ENCODE measurements around the gene HOXD8. TPM values are rescaled to one million over a fixed set of nuclear protein-coding genes. Genes with fewer than 3 reads are reported as not detected.
A peak's percentile ranks its signal among the peaks of the same experiment; 100 is the strongest.

The HOXD8 gene
- total RNA-seq, 1 donor from 2014 or later = not detected

DNA sequence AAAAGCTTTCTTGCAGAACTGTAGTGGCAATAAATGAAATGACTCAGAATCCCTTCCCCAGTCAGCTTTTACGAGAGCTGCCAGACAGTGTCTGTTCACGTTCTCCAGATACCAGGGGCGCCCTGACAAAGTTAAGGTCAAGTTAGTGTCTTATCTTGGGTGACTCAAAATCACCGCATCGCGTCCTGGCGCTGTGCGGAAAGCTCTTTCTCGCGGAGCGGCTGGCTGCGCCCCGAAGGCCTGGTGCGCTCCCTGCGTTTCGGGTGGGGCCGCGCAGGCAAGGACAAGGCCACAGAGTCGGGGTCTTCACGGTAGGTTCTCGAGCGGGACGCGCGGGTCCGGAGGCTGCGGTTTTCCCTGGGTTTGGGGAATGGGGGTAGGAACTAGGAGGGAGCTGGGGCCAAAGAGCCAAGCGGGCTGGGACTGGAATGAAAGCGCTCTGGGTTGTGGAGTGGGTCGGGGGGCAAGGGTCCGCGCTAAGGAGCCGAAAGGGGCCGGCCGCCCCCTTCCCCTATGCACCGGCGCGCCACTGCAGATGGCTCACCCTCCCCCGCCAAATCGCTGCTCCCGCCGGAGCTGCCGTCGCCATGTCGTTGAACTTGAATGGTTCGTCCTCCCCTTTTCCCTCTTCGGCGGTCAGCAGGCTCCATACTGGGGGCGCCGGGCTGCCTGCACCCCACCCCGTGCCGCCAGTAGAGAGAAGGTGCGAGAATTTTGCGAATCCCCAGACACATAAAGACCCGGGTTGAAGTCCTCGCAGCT lies 25.0 kb upstream of the HOXD8 start:
- Mint-ChIP-seq H3K4me1 (ENCODE audit: low read depth) (peaks cover 30% of the 10 kb centered on the region), H3K27me3 (ENCODE audit: low read depth) (peaks cover 79% of the 10 kb centered on the region), H3K36me3 (ENCODE audit: low read depth) (peaks cover 3% of the 10 kb centered on the region), H3K4me3 (ENCODE audit: unreplicated experiment) (peak overlapping the region; percentile 33), H3K27ac (ENCODE audit: unreplicated experiment) (no peak overlapping the region), H3K9me3 (ENCODE audit: low read depth) (no peaks in the 10 kb centered on the region)
- DNase-seq (ENCODE audit: low spot score) = no peak
- TF ChIP-seq, protein P1, sequence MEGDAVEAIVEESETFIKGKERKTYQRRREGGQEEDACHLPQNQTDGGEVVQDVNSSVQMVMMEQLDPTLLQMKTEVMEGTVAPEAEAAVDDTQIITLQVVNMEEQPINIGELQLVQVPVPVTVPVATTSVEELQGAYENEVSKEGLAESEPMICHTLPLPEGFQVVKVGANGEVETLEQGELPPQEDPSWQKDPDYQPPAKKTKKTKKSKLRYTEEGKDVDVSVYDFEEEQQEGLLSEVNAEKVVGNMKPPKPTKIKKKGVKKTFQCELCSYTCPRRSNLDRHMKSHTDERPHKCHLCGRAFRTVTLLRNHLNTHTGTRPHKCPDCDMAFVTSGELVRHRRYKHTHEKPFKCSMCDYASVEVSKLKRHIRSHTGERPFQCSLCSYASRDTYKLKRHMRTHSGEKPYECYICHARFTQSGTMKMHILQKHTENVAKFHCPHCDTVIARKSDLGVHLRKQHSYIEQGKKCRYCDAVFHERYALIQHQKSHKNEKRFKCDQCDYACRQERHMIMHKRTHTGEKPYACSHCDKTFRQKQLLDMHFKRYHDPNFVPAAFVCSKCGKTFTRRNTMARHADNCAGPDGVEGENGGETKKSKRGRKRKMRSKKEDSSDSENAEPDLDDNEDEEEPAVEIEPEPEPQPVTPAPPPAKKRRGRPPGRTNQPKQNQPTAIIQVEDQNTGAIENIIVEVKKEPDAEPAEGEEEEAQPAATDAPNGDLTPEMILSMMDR (IDR thresholded peaks at IDR 0.05) = no peak

DNA sequence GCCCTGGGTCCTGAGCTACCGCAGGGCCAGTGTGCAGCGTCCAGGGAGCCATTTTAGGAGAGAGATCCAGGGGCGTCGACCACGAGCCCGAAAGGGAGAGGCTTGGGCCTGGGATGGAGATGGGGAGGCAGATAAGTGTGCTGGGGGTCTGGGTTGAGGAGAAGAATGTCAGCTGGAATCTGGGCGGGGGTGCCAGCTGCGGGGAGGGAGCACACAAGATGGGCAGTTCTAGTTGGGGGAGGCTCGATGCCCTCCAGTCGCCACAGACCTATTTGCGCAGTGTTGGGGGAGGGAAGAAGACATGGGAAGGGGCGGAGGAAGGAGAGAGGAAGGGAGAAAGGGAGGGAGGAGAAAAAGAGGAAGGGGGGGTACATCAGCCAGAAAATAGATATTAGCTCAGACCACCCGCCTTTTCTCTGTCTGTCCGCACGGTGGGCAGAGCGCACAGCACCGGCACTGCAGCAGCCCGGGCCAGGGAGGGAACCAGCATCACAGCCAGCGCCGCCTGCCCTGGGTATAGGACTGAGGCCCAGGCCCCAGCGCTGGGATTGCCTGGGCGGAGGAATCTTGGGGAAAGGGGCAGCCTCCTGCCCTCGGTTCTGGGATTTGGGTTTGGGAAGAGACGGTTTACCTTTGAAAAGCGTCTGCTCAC lies 24.3 kb upstream of the HOXD8 start:
- TF ChIP-seq, protein P1 (IDR thresholded peaks at IDR 0.05) = no peak
- Mint-ChIP-seq H3K27me3 (ENCODE audit: low read depth) (peaks cover 82% of the 10 kb centered on the region), H3K9me3 (ENCODE audit: low read depth) (no peaks in the 10 kb centered on the region), H3K36me3 (ENCODE audit: low read depth) (peaks cover 3% of the 10 kb centered on the region), H3K4me1 (ENCODE audit: low read depth) (peaks cover 30% of the 10 kb centered on the region), H3K27ac (ENCODE audit: unreplicated experiment) (no peak overlapping the region), H3K4me3 (ENCODE audit: unreplicated experiment) (peak overlapping the region; percentile 33)
- no peak for DNase-seq (ENCODE audit: low spot score)

DNA sequence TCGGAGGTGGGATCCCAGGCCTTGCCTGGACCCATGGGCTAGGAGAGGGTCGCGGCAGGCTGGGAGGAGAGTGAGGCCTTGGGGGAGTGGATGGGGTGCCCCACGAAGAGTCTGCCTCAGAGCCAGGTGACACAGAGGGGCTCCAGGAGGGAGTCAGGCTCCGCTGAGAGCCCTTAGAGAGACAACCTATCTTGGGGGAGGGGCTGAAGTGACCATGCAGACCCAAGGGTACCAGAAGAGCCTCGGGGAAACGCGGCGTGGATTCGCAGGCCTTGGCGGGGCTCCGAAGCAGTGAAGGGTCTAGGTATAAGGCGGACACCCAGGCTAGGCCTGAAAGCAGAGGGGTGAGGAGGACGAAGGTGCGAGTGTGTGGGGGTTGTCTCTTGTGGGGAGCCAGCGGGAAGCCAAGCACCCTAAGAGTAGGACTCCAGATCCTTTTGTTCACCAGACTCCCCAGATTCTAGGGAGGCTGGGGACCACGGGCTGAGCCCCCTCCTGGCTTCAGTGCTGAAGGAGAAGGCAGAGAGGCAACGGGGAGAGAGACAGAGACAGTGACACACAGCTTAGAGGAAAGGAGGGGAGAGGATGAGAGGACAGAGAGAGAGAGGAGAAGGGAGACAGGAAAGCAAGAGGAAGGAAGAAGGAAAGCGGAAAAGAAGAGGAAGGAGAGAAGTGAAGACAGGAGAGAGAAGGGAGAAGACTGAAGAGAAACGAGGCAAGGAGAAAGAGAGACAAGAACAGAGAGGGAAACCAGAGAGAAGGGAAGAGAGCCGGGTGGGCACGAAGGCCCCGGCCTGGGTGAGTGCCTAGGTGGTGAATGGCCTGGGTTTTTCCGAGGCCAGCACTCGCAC lies 23.6 kb upstream of the HOXD8 start:
- H3K4me1 Mint-ChIP-seq (ENCODE audit: low read depth) = peaks cover 30% of the 10 kb centered on the region
- DNase-seq (ENCODE audit: low spot score) = no peak
- no peak overlapping the region for H3K27ac Mint-ChIP-seq (ENCODE audit: unreplicated experiment)
- peak overlapping the region; percentile 15 for H3K4me3 Mint-ChIP-seq (ENCODE audit: unreplicated experiment)
- peaks cover 3% of the 10 kb centered on the region for H3K36me3 Mint-ChIP-seq (ENCODE audit: low read depth)
- peaks cover 83% of the 10 kb centered on the region for H3K27me3 Mint-ChIP-seq (ENCODE audit: low read depth)
- TF ChIP-seq, protein P1 (IDR thresholded peaks at IDR 0.05) = no peak
- no peaks in the 10 kb centered on the region for H3K9me3 Mint-ChIP-seq (ENCODE audit: low read depth)

DNA sequence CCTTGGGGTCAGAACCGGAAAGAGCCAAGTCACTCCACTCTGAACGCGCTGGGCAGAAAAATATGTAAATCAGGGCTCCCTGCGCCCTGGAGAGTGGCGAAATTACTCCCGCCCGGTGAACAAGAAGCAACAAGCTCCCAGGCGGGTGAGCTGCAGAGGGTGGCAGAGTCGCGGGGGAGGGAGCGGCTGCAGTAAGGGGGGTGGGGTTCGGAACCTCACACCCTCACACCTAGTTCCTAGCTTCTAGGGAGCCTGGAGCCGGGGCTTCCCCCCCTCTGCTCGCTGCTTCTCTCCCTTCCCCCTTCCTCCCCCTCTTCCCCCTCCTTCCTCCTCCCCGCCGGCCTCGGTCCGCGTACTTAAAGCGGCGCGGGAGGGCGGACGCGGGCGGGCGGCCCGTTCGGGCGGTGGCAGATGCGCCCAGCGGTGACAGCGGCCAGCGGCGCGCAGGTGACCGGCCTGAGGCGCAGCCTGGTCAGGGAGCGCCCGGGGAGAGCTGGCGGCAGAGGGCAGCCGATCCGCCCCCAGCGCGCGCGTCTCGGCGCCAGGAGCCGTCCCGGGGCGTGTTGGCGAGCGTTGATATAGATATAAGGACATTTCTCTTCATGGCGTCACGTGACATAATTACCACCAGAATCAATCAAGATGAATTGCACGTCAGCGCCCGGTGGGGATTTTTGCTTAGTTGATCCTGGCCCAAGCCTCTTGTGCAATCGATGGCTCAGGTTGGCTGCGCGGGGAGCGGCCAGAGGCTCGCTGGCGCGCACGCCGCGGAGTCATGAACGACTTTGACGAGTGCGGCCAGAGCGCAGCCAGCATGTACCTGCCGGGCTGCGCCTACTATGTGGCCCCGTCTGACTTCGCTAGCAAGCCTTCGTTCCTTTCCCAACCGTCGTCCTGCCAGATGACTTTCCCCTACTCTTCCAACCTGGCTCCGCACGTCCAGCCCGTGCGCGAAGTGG lies 22.6 kb upstream of the HOXD8 start, which contains the start of gene HOXD11:
HOXD11 (plus strand) TSS at position 700 of the 959 bp plus-strand sequence; CDS start at position 776, 76 bp downstream.
- H3K27me3 Mint-ChIP-seq (ENCODE audit: low read depth) = peaks cover 81% of the 10 kb centered on the region

More for the DNA sequence above, 22.6 kb upstream of the HOXD8 start, which contains the start of gene HOXD11:
- H3K36me3 Mint-ChIP-seq (ENCODE audit: low read depth) = peaks cover 3% of the 10 kb centered on the region
- H3K4me3 Mint-ChIP-seq (ENCODE audit: unreplicated experiment) = peak within 1 kb of the TSS; percentile 28
- no peaks in the 10 kb centered on the region for H3K9me3 Mint-ChIP-seq (ENCODE audit: low read depth)
- no peak within 1 kb of the TSS for H3K27ac Mint-ChIP-seq (ENCODE audit: unreplicated experiment)
- H3K4me1 Mint-ChIP-seq (ENCODE audit: low read depth) = peaks cover 34% of the 10 kb centered on the region
- no peak for DNase-seq (ENCODE audit: low spot score)
- TF ChIP-seq, protein P1 (IDR thresholded peaks at IDR 0.05) = no peak
